GM19395 (cell line): Measurements from ENCODE around the gene LRP1B.
"Not testable (repeated sequence)": the region's sequence is repeated elsewhere in the genome, so short reads cannot be mapped to it uniquely, and the experiment has no call there.

Source experiments
- ATAC-seq: cut with Tn5 transposase; IDR thresholded peaks from one replicate; pipeline ENCODE4 v1.9.1; 2021; ENCODE audit warnings: mild to moderate bottlenecking, moderate library complexity; ENCODE audit not compliant: unreplicated experiment

The LRP1B gene

DNA sequence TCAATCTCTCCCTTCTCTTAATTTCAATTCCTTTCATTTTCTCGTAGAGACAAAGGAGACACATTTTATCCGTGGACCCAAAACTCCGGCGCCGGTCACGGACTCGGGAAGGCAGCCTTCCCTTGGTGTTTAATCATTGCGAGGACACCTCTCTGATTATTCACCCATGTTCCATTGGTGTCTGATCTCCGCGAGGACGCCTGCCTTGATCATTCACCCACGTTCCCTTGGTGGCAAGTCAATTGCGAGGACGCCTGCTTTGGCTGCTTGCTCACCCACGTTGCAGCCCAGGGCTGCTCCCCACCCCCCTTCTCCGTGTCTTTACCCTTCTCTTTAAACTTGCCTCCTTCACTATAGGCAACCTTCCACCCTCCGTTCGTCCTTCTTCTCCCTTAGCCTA lies 1703.8 kb downstream of the LRP1B start:
- not testable (repeated sequence) for ATAC-seq

DNA sequence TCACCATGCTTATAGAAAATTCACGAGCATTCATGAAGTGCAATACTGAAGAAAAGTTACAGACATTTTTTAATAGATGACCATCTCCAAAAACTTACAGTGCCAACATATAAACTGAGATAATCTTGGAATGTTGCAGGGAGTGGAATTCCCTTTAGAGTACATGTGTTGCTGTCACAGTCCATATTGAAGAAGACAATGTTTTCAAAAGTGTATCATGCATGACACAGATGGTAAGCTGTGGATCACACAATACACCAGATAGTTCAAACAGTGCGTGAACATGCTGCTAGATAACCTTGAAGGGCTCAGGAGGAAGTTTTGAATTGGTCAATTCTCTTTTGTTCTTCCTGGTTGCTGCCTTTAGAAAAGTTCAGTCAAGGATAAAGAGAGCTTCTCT lies 1706.3 kb downstream of the LRP1B start:
- ATAC-seq: no peak

DNA sequence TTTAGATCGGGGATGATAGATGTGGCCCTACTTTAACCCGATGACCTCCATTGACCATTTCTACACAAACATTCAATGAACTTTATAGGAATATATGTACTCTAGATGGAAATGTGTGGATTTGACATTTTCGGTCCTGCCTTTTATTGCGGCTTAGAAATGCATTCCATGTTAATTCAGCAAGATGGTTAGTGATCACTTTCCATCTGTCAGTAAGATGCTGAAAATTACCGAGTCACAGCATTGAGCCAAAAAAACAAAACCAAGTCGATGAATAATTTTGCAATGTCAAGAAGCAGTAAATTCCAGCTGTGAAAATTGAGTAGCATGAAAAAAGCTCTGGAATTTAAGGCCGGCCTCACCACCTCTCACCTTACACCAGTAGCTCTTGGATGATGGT lies 1708.1 kb downstream of the LRP1B start:
- ATAC-seq: no peak

DNA sequence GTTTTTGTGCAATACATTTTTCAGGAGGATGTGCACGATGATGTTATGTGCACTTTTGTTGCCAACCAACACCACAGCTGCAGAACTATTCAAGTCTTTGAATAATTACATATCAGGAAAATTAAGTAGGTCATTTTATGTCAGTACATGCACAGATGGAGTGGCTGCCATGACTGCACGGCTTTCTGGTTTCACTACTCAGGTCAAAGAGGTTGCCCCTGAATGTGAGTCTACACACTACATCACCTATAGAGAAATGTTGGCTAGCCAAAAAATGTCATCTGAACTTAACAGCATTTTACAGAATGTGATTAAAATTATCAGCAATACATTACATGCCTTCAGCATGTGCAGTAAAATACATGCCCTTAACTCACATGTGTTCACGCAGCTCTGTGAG lies 1713.3 kb downstream of the LRP1B start:
- no peak for ATAC-seq

DNA sequence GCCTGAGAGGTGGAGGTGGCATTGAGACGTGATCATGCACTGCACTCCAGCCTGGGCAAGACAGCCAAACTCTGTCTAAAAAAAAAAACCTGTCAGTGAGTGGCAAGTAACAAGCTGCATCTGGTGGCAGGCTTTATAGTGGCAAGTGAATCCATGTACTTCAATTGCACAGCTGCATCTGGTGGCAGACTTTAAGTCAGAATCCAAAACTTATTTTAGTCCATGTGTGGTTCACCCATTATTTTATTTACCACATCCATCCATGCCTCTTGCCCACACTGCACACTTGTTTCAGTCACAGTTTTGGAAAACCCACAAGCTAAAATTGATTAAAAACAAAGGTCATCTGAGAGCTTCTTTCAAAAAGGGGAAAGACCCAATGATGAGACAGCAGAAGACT lies 1714.2 kb downstream of the LRP1B start:
- ATAC-seq: no peak

DNA sequence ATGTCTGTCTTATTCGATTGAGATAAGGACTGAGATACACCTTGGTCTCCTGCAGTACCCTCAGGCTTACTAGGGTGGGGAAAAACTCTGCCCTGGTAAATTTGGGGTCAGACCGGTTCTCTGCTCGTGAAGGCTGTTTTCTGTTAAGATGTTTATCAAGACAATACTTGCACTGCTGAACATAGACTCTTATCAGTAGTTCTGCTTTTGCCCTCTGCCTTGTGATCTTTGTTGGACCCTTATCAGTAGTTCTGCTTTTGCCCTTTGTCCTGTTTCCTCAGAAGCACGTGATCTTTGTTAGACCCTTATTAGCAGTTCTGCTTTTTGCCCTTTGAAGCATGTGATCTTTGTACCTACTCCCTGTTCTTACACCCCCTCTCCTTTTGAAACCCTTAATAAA lies 1715.8 kb downstream of the LRP1B start:
- not testable (repeated sequence) for ATAC-seq

DNA sequence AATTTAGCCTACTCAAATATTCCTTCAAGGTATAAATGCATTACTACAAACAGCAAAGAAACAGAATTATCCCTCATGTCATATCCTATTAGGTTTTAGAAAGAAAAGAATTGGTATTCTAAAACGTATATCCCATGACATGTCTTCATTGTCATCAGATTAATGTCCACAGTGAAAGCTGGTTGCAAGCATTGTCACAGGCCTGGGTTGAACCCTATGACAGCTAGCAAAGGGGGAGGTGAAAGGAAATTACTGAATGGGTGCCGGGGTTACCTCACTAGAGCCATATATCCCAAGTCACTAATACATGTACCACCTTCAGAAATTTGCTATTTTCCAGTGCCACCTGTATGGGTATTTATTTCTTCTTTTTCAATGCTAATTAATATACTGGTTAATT lies 1720.1 kb downstream of the LRP1B start:
- ATAC-seq: no peak

DNA sequence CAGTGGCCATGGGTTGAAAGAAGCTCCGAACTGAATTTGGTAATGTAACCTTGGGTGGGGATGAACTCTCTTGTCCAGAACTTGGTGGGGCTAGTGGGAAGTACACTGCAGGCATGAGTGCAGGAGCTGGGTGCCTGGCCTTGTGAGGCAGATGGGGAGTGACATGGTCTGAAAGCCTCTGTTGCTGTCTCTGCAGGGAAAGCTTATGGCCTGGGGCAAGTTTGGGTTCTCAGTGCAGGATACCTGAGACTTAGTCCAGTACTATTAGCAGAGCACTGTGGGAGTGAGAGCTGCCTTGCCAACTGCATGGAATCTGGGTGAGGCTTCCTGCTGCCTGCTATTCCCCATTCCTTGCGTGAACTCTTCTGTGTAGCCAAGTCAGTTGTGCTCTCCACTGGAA lies 1729.8 kb downstream of the LRP1B start:
- no peak for ATAC-seq

DNA sequence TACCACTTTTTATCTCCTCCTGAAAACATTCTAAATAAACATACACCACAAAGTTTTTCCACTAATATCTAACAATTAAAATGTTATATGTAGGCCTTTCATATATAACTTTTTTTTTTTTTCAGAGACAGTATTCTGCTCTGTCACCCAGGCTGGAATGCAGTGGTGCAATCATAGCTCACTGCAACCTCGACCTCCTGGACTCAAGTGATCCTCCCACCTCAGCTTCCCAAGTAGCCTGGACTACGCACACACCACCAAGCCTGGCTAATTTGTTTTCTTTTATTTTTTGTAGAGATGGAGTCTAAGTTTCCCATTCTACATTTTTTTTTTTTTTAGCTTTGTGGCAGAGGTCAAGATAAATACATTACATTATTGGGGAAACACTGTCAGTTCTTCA lies 1738.0 kb downstream of the LRP1B start:
- ATAC-seq: no peak

DNA sequence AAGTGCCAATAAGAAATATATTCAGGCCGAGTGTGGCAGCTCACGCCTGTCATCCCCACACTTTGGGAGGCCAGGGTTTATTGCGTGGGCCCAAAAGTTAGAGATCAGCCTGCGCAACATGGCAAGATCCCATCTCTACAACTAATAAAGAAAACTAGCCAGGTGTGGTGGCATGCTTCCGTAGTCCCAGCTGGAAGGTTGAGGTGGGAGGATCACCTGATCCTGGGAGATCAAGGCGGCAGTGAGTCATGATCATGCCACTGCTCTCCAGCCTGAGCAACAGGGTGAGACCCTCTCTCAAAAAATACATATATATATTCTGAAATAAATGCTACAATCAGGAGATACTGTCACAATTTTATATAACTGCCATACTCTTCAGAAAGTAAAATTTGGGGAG lies 1745.9 kb downstream of the LRP1B start:
- ATAC-seq: no peak

DNA sequence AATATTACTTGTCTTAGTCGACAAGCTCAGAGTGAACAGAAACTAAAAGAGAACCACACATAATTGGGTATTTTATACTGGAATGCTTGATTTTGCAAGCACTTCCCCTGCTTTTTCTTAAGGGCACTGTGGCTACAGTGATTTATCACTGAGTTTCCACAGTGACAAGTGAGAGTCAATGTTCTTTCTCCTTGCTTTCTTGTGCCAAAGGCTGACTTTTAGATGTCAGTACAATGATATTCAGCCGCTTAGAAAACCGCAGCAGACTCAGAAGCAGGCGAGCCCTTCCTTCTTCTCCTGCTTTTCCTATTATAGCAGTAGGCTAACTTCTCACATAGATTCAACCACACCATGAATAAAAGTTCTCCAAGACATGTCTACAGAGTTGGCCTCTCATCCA lies 1747.0 kb downstream of the LRP1B start:
- no peak for ATAC-seq

DNA sequence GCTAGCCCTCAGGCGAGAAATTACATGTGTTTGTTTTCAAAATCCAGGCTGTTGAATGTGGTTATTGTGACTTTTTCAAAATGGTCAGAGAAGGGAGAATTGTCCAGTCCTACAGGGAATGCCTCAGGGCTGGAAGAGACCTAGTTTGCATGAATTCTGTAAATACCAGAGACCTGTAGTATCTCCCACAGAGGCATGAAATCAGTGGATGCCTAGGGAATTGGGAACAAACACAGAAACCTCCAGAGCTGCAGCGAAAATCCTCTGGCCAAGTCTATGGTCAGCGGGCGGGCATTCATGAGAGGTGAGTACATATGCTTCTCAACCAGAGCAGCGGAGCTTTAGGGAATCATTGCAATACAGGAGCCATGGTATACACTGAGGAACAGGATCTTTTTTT lies 1754.1 kb downstream of the LRP1B start:
- ATAC-seq: no peak

DNA sequence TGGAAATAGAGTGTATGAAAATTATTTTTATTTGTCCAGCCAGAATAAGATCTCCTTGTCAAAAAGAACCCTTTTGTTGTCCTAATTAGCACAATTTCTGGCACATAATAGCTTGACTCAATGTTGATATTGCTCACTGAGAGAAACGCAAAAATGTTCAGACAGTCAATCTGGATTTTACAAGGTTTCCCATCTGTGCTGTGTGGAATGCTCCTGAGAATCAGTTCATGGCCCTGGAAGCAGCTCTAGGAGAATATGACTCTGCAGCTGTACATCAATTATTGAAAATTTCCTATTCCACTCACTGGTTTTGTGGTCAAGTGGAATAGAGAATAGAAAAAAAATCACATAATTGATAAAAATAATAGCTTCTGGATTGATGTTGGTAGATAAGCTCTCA lies 1767.7 kb downstream of the LRP1B start:
- ATAC-seq: no peak

DNA sequence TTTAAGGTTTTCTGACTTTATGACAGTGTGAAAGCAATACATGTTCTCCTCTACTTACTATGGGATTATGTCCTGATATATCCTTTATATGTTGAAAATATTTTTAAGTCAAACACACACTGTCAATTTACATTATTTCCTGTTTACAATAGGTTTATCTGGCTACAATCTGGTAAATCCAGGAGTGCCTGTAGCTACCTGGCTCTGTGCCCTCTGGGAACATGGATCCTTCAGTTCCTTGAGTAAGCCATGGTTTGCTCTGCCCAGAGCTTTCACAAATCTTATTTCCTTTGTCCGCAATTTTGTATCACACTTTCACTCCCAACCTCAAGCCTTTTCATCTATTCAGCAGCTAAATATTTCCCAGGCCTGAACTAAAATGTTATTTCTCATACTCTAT lies 1768.5 kb downstream of the LRP1B start:
- no peak for ATAC-seq

DNA sequence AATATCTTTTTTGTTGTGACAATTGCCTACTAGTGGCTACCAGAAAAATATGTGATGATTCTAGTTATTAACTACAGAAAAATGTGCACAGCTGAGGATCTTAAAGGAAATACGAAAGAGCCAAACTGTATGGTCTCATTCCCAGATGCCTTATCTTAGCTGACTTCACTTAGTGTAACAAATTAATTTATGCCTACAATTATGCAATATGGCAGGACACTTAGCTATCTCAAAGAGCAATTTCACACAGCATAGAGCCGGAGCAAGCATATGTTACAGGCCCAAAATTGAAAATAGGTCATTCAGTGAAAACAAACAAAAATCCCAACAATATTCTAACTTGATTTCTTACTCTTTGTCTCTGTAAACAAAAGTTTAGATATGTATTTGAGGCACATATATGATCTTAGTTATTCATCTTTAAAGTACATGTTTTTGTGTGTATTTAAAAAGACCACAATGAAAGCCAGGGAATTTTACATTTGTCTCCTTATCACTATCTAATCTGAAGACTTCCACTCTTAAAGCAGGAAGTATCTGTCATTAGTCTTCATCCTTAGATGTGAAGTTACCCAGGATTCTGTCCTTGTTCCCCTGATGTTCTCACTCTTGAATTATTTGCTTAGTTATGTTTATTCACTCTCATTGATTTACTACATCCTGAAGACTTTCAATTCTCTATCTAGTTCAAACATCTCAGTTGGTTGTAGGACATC lies 1771.6 kb downstream of the LRP1B start:
- ATAC-seq: no peak

DNA sequence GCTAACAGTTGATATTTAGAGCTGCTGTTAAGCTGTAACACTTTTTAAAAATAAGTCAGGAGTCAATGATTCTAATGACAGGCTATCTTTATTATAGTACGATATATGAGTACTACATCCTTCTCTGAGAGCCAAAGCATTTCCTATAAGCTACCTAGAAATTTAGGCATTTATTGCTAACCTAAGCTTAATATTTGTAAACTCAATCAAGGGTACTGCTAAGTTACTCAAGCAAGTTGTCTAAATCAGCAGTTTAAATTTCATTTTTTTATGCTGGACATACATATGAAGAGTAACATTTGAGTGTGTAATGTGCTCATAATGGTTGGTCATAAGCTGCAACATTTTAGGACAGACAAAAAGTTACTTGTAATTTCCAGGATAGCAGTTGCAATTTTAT lies 1774.1 kb downstream of the LRP1B start:
- ATAC-seq: no peak

DNA sequence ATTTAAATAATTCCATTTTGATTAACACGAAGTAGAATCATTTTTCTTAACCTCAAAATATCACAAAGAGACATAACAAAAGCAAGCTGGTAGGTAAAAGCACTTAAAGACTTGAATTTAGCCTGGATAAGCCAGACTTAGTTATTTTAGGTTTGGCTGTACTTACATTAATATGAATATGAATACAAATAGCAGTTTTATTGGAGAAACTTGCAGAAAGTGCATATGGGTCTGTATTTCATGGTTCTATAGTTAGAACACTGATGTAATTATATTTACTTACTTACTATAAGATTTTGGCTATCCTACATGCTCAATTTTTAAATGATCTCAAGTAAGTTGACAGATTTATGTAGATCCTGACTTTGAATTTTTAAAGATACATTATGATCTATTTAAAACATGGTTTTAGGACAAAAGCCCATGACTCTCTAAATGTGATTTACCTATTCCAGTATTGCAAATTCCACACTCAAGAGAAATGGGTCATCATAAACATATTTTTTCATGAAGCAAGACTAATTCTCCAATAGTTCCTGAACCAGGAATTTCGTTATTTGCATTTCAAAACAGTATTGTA lies 1775.2 kb downstream of the LRP1B start:
- ATAC-seq: no peak

DNA sequence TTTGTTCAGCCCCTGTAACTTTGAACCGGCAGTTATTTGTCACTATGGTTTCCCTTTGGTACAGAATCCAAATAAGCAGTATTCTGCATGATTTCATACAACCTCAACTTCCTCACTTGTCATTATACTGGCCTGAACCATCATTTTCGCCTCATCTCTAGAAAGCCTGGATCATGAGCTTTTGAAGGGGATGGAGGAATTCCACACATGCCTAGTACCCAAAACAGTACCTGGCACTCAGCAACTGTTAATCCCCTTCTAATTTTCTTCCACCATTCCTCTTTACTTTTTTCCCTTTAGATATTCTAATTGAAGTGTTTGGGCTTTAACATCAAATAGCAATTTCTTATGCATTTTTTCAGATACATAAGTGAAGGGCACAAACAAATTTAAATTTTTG lies 1776.3 kb downstream of the LRP1B start:
- ATAC-seq: no peak

DNA sequence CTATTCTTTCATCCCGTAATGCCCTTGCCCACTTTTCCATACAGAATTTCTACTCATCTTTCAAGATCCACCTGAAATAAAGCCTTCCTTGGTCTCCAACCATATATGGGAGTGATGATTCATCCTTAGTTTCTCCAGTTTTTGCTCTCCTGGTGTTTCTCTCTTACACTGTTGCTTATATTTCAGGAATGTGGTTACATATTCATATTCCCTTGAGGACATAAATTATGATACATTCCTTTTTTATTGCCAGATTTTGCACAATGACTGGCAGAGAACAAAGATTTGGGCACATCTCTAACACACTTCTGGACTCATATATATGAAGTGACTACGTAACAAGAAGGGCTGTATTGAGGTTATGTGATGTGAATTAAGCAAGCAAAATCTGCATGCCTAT lies 1777.3 kb downstream of the LRP1B start:
- no peak for ATAC-seq

DNA sequence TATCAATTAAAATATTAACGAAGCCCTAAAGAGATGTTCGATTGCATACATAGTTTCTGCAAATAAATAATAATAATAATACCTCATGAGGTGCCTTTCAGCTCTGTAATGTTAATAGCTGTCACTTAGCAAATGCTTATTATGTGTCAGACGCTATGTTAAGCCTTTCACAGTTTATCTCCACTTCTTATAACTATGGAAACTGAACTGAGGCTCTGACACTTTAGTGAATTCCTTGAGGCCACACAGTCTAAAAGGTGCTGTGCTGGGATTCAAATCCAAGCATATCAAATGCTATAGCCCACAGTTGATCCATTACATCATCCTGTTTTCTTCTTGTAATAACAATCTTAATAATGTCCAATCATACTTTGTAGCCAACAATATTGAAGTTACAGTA lies 1779.1 kb downstream of the LRP1B start:
- no peak for ATAC-seq

DNA sequence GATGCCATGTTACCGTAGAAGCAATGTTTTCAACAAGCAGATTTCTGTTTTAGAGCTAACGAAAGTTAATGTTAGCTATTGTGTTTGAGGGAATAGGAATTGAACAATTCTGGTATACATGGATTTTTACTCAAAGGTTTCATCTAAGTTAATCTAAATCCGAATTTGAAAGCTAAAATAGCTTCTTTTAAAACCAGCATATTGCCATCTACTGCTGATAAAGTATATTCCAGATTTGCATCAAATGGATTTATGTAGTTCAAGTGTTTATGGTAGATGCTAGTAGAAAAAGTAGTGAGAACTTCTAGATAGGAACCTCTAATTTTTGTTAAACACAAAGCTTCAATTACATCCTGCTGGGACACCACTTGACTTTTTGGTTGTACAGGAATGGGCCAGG lies 1781.1 kb downstream of the LRP1B start:
- ATAC-seq: no peak

DNA sequence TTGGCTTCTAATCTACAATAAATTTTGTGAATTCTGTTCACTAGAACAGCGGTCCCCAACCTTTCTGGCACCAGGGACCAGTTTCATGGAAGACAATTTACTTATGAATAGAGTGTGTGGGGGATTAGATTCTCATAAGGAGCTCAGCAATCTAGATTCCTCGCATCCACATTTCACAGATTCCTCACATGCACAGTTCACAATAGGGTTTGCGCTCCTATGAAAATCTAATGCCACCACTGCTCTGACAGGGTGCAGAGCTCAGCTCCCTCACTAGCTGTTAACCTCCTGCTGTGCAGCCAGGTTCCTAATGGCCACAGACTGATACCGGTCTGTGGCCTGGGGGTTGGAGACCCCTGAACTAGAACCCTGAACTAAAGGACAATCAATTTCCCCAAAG lies 1782.0 kb downstream of the LRP1B start:
- ATAC-seq: no peak

DNA sequence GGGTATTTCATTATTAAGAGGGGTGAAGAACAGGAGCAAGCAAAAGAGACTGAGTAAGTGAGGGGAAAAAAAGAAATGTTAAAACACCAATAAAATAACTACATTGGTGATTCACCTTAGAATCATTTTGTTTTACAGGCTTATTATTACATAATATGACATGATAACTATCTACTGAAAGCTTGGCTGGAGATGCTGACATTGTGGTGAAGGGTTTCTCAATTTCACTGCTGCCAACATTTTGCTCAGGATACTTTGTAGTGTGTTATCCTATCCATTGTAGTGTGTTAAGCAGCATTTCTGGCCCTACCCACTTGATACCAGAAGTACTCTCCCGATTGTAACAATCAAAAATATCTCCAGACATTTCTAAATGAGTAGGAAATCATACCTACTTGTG lies 1786.0 kb downstream of the LRP1B start:
- ATAC-seq: no peak
